ENCODE data around the gene PRLHR.

PRLHR gene

GRCh38 chr10:118563373-118563890, 32.0 kb downstream of the PRLHR start:
- no peak for DNase-seq (ENCODE audit: low spot score)

- DNase-seq (ENCODE audit: low spot score), result no peak
Observed at GRCh38 chr10:118562851-118563250, 32.6 kb downstream of the PRLHR start.

GRCh38 chr10:118557946-118558345, 37.5 kb downstream of the PRLHR start:
- DNase-seq (ENCODE audit: low spot score), result no peak

GRCh38 chr10:118551535-118552100, 43.8 kb downstream of the PRLHR start:
- DNase-seq (ENCODE audit: low spot score), result no peak

GRCh38 chr10:118547282-118547681, 48.2 kb downstream of the PRLHR start:
- DNase-seq (ENCODE audit: low spot score), result no peak

- DNase-seq (ENCODE audit: low spot score), result no peak
Observed at GRCh38 chr10:118546479-118546878, 49.0 kb downstream of the PRLHR start.

- no peak for DNase-seq (ENCODE audit: low spot score)
Observed at GRCh38 chr10:118545381-118545780, 50.1 kb downstream of the PRLHR start.

GRCh38 chr10:118544401-118544948, 51.0 kb downstream of the PRLHR start:
- DNase-seq (ENCODE audit: low spot score), result no peak

DNA sequence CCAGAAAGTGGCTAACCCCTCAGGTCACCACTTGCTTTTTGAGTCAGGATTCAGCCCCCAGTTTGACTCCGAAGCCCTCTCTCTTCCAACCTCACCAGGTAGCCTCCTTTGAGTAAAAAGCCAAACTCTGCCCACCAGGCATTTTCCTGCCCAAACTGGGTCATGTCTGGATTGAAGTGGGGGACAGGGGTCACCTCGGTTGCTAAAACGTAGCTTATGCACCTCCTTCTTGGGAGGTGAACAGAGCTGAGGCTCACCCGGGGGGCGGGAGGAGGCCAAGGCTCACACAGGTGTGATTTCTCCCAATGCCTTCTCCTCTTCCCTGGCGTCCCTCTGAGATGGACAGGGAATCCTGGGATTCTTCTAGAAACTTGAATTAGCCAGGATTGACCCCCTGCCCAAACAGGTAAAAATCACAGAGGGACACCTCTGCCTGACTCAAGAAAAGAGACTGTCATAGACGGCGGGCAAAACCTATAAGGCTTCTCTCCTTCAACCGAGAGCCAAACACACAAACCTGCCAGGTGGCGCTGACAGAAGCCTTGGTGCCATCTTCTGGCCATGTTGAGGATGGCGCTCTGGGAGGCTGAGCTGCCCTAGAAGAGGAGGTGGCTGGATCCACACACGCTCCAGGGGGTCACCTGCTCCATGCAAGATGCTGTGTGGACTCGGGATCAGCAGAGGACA, 51.6 kb downstream of the PRLHR start:
- no peak for DNase-seq (ENCODE audit: low spot score)

DNA sequence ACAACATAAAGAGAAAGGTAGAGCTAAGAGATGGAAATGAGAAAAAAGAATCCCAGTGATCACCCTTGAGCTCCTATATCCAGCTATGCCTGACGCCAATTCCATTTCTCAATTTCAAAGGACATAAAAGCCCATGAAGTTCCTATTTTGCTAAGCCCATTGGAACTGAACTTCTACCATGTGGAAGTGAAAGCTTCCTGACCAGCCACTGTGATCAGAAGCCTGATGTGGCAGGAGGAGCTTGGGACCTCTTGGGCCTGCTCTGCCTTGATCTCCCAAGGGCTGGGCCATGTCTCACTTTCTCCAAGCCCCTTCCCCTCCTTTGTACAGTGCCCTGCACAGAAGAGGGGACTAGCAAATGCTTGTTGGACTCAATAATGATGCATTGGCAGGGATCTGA, 52.7 kb downstream of the PRLHR start:
- no peak for DNase-seq (ENCODE audit: low spot score)

DNA sequence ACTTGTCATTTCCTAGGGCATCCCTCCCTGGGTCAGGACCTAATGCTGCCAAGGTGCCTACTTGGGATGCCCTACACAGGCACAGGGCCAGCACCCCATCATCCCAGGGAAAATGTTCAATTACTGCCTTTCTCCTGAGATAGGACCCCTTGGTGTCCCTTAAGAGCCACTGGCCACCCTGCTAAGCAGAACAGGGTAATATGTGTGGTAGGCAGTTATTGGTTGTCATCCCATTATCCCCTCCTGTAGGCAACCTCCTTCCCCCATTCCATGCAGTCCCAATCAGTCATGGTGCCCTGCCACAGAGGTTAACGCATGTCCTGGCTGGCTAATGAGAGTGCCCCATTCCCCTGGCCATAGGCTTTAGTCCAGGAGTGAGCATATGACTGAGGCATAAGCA, 53.2 kb downstream of the PRLHR start:
- no peak for DNase-seq (ENCODE audit: low spot score)

DNA sequence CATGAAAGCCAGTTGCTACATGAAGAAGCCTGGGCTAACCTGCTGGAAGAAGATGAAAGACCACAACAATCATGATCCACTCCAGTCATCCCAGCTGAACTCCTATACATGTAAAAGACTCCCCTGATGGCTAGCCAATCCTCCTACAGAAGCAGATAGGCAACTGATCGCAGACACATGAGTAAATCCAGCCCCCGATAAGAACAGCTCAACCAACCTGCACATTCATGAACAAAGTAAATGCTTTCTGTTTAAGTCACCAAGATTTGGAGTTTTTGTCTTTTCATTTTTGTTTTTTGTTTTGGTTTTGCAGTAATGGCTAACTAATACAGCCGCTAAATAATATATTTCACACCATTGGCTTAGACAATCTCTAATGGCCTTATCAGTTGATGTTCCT, 53.7 kb downstream of the PRLHR start:
- DNase-seq (ENCODE audit: low spot score), result no peak

All from putamen (tissue), 1 donor.